Myocyte (in vitro differentiated cells): ENCODE measurements around the gene PPP1R14D. TPM values are rescaled to one million over a fixed set of nuclear protein-coding genes. Genes with fewer than 3 reads are reported as not detected.

Source experiments
- total RNA-seq: library from RNA; depleted of rRNA; stranded (reverse); fragments of >200 nt; gene quantifications from 2 replicates; pipeline ENCODE4 v1.2.3, GENCODE V29; 2014

Gene PPP1R14D
- total RNA-seq, 1 donor from 2014 or later, result not detected

Other genes with a start within 250 kb of the PPP1R14D start
- gene KNL1, start 234.5 kb downstream of the PPP1R14D start, total RNA-seq, result 0.99 and 3.0 TPM in 2 replicates
- 0.94 and 2.3 TPM in 2 replicates for gene RAD51, start 133.5 kb downstream of the PPP1R14D start, total RNA-seq
- gene RMDN3, start 73.5 kb downstream of the PPP1R14D start, total RNA-seq, result 22.2 and 25.5 TPM in 2 replicates
- 5.5 and 8.0 TPM in 2 replicates for gene GCHFR, start 64.6 kb downstream of the PPP1R14D start, total RNA-seq
- gene C15orf62, start 58.7 kb downstream of the PPP1R14D start, total RNA-seq, result not detected in 2 replicates
- 24.3 and 24.4 TPM in 2 replicates for gene ZFYVE19, start 21.6 kb downstream of the PPP1R14D start, total RNA-seq
- 17.9 and 51.4 TPM in 2 replicates for gene DNAJC17, start 21.2 kb downstream of the PPP1R14D start, total RNA-seq
- not detected in 2 replicates for gene SPINT1, start 15.3 kb upstream of the PPP1R14D start, total RNA-seq
- 0.10 TPM in 1 of 2 replicates, not detected in the other for gene RHOV, start 45.5 kb upstream of the PPP1R14D start, total RNA-seq
- 34.4 and 43.3 TPM in 2 replicates for gene VPS18, start 65.7 kb upstream of the PPP1R14D start, total RNA-seq
- gene DLL4, start 100.6 kb upstream of the PPP1R14D start, total RNA-seq, result 0.13 TPM in 1 of 2 replicates, not detected in the other
- gene CHAC1, start 124.8 kb upstream of the PPP1R14D start, total RNA-seq, result 5.5 and 10.4 TPM in 2 replicates